HepG2 (cell line): ENCODE measurements around the gene THOC5. TPM values are rescaled to one million over a fixed set of nuclear protein-coding genes. Genes with fewer than 3 reads are reported as not detected.

Experiments used
- ATAC-seq: fragments of 200-7000 bp; cut with Tn5 transposase; 3 replicates; pipeline ENCODE4 v1.9.1; 2020; ENCODE audit warnings: mild to moderate bottlenecking, moderate library complexity
- BruUV-seq: library from RNA; stranded (reverse); fragments of 400-500 nt; replicated peaks from 2 replicates; lab custom pipeline; 2021; lab: Mats Ljungman, UMichigan
- CTCF ChIA-PET: fragments of 300-600 bp; formaldehyde crosslinking; extraction: SDS; loops from one replicate; lab custom pipeline; 2021; ENCODE audit warnings: low total read pairs, inconsistent platforms, low intra/inter-chr PET ratio; lab: Yijun Ruan, JAX
- POLR2A ChIA-PET: fragments of 350-600 bp; sonication (Branson Sonifier 250); formaldehyde crosslinking; loops from one replicate; lab custom pipeline; 2020; ENCODE audit warnings: antibody characterized with exemption, inconsistent platforms; lab: Yijun Ruan, JAX
- DNase-seq: peaks from one replicate; pipeline ENCODE4 v3.0.0-alpha.2; 2015; ENCODE audit warnings: low spot score
- FAIRE-seq: peaks from 3 replicates; lab custom pipeline; 2011; peaks lifted over from hg19 to GRCh38; lab: Jason Lieb, UNC
- H2AFZ ChIP-seq: one replicate; pipeline ENCODE4 v1.6.1; 2011; ENCODE audit warnings: low read length, inconsistent platforms
- H3K27ac ChIP-seq: fragments of 300-600 bp; 3 replicates; pipeline ENCODE4 v1.8.0; 2011; ENCODE audit warnings: mixed run types, mild to moderate bottlenecking, mixed read lengths, low read length, inconsistent platforms; ENCODE audit not compliant: insufficient read depth; ENCODE audit errors: extremely low read length
- H3K27me3 ChIP-seq, 2 experiments: fragments of 200-600 bp in 1 of 2; 2 replicates in 1 of 2; 3 replicates in 1 of 2; pipeline versions ENCODE4 v1.6.0 to v1.8.0; 2011; ENCODE audit warnings: low read length in 2 of 2, mild to moderate bottlenecking in 2 of 2, moderate library complexity in 2 of 2, inconsistent platforms in 1 of 2; ENCODE audit not compliant: insufficient read depth in 2 of 2, control insufficient read depth in 1 of 2
- H3K36me3 ChIP-seq, 2 experiments: fragments of 200-600 bp in 1 of 2; replicated peaks in 1 of 2; 2 replicates in 1 of 2; 3 replicates in 1 of 2; pipeline versions ENCODE4 v1.5.1 to v1.8.0; 2011; ENCODE audit warnings: low read length in 2 of 2, inconsistent platforms in 1 of 2; ENCODE audit not compliant: insufficient read depth in 2 of 2, control insufficient read depth in 1 of 2
- H3K4me1 ChIP-seq: 2 replicates; pipeline ENCODE4 v1.5.1; 2012; ENCODE audit warnings: low read length, inconsistent platforms; ENCODE audit not compliant: insufficient read depth
- H3K4me2 ChIP-seq: 2 replicates; pipeline ENCODE4 v1.6.0; 2011; ENCODE audit warnings: low read depth, low read length, inconsistent platforms
- H3K4me3 ChIP-seq, 3 experiments: fragments of 200-600 bp in 1 of 3; sonication (generic), shearing (Covaris generic) in 1 of 3; replicated peaks in 1 of 3; 2 replicates each; pipeline ENCODE4 v1.5.1; 2011 to 2016; ENCODE audit warnings: low read length in 3 of 3, inconsistent platforms in 2 of 3, low read depth in 2 of 3, mild to moderate bottlenecking in 2 of 3, control low read depth in 1 of 3, mixed read lengths in 1 of 3; ENCODE audit not compliant: insufficient read depth in 1 of 3
- H3K79me2 ChIP-seq: one replicate; pipeline ENCODE4 v1.6.1; 2011; ENCODE audit warnings: low read length, inconsistent platforms; ENCODE audit not compliant: insufficient read depth
- H3K9ac ChIP-seq: 2 replicates; pipeline ENCODE4 v1.6.0; 2011; ENCODE audit warnings: mild to moderate bottlenecking, low read depth, low read length, inconsistent platforms; ENCODE audit not compliant: insufficient read depth
- H3K9me3 ChIP-seq: 2 replicates; pipeline ENCODE4 v1.5.1; 2012; ENCODE audit warnings: mild to moderate bottlenecking, low read length
- H4K20me1 ChIP-seq: 2 replicates; pipeline ENCODE4 v1.6.0; 2011; ENCODE audit warnings: inconsistent platforms, mild to moderate bottlenecking, low read length, moderate library complexity; ENCODE audit not compliant: insufficient read depth
- CC2D1A ChIP-seq: sonication (generic); formaldehyde crosslinking; IDR thresholded peaks from 2 replicates; pipeline ENCODE4 v1.8.1; 2023; ENCODE audit warnings: mild to moderate bottlenecking, missing genetic modification reagents
- MAFK ChIP-seq, 2 experiments: IDR thresholded peaks in 1 of 2; conservative IDR thresholded peaks in 1 of 2; 2 replicates each; pipeline ENCODE4 v1.6.1; 2011; ENCODE audit warnings: improper control_type of control experiment in 2 of 2, low read length in 2 of 2
- RERE ChIP-seq: IDR thresholded peaks from 2 replicates; pipeline ENCODE4 v1.6.1; 2016; ENCODE audit warnings: low read depth, missing genetic modification reagents, missing compliant biosample characterization
- ZNF800 ChIP-seq: sonication (generic); formaldehyde crosslinking; IDR thresholded peaks from 2 replicates; pipeline ENCODE4 v1.4.0; 2020; ENCODE audit warnings: missing genetic modification reagents
- WGBS: methylation state at CpG from one replicate; pipeline ENCODE4 v1.1.6; 2017; ENCODE audit warnings: low lambda C conversion rate; 5-methylcytosine and 5-hydroxymethylcytosine counted together
- in situ Hi-C: cut with HindIII; loops from 2 replicates; pipeline ENCODE4 v1.10.0; 2017; ENCODE audit warnings: low pct_unique_long_range_greater_than_20kb; ENCODE audit not compliant: extremely low pct_ligation_motif_present
- intact Hi-C: fragments of 100-400 bp; cut with micrococcal nuclease; formaldehyde crosslinking; loops from one replicate; pipeline ENCODE4 v1.10.0; 2022; ENCODE audit not compliant: unreplicated experiment
- polyA plus RNA-seq, 8 experiments: library from polyadenylated mRNA; depleted of rRNA in 3 of 8; stranded (reverse) in 7 of 8; unstranded in 1 of 8; fragments of >200 nt; fragmentation: Illumina TruSeq in 4 of 8; extraction: Trizol in 4 of 8; gene quantifications; 2 replicates each; pipeline versions ENCODE4 v1.2.1 to v1.2.3, GENCODE V29; 2011 to 2016; ENCODE audit warnings: low read depth in 4 of 8, missing spikeins in 1 of 8, mixed read lengths in 1 of 8; ENCODE audit not compliant: insufficient read depth in 1 of 8
- total RNA-seq, 5 experiments: library from RNA; depleted of rRNA; stranded (reverse); fragments of >200 nt; fragmentation: Illumina TruSeq; extraction: Trizol; gene quantifications; 2 replicates each; pipeline ENCODE4 v1.2.3, GENCODE V29; 2016; ENCODE audit warnings: low read depth in 1 of 5

THOC5 gene
- total and polyA plus RNA-seq, 2 of the 13 experiments (the other 11 are each of a cell fraction or from before 2014, with no cell fraction given) = 45.8 to 46.7 TPM

DNA sequence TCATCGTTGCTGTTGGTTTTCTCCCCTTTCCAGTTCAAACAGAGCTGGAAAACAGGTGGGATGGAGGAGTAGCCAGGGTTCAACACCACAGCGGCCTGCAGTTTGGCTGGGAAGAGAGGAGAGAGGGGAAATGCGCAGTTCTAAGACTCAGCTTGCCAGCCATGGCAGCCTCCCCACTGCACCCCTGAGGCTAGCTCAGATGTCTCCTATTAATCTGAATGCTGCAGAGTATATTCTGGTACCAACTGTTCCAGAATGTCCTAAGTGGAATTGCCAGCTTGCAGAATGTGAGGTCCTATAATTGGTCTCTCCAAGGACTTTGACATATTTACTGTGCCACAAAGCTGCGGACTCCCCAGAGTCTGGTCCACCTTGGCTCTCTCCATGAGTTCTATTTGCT lies 41.5 kb downstream of the THOC5 start:
- no peak for ATAC-seq
- POLR2A ChIA-PET = no interaction called here
- intact Hi-C loops = no loop called here
- Histone ChIP-seq H3K9me3 (no peaks in the 10 kb centered on the region), H3K9ac (no peak overlapping the region), H4K20me1 (no peaks in the 10 kb centered on the region), H3K4me2 (no peak overlapping the region), H3K27ac (no peak overlapping the region), H2AFZ (no peak overlapping the region), H3K79me2 (no peaks in the 10 kb centered on the region), H3K36me3 (peaks cover 24 to 72% of the 10 kb centered on the region in 2 experiments), H3K4me3 (no peak overlapping the region), H3K27me3 (no peaks in the 10 kb centered on the region), H3K4me1 (no peaks in the 10 kb centered on the region)
- FAIRE-seq = no peak
- WGBS = 75% methylated on average over 4 of the region's 4 CpGs
- no peak for TF ChIP-seq CC2D1A (CRISPR knock-in tag)
- peak; percentile 29 to 40; a peak in 3 of 4 replicates for TF ChIP-seq MAFK (conservative IDR thresholded peaks at IDR 0.05 in 1 of 2, IDR thresholded peaks at IDR 0.05 in 1 of 2; ENCODE audit: low read length in 2 of 2)
- CTCF ChIA-PET = no interaction called here
- in situ Hi-C loops = loop anchor here (10.0 kb wide), 1 partner anchor 117 kb away; no protein-coding TSS in a partner anchor
- BruUV-seq = no TSS peak
- DNase-seq = no peak

GRCh38 chr22:29511126-29511862 lies 42.3 kb downstream of the THOC5 start:
- no peaks in the 10 kb centered on the region for H3K79me2 ChIP-seq
- H3K4me3 ChIP-seq = no peak overlapping the region
- DNase-seq = no peak
- H2AFZ ChIP-seq = no peak overlapping the region
- no peaks in the 10 kb centered on the region for H4K20me1 ChIP-seq
- TF ChIP-seq ZNF800 (CRISPR knock-in tag) = no peak
- TF ChIP-seq RERE (CRISPR knock-in tag) = no peak
- ChIA-PET POLR2A (no interaction called here), CTCF (no interaction called here)
- ATAC-seq = no peak
- no peak overlapping the region for H3K27ac ChIP-seq
- 84% methylated on average over 4 of the region's 8 CpGs for WGBS
- H3K36me3 ChIP-seq = peaks cover 22 to 72% of the 10 kb centered on the region in 2 experiments
- H3K4me2 ChIP-seq = no peak overlapping the region
- H3K4me1 ChIP-seq = no peaks in the 10 kb centered on the region
- no peak overlapping the region for H3K9ac ChIP-seq
- BruUV-seq = no TSS peak
- FAIRE-seq = no peak
- H3K9me3 ChIP-seq = no peaks in the 10 kb centered on the region
- in situ Hi-C loops = loop anchor here (10.0 kb wide), 1 partner anchor 116 kb away; no protein-coding TSS in a partner anchor
- intact Hi-C loops = no loop called here
- no peaks in the 10 kb centered on the region for H3K27me3 ChIP-seq
